Thyroid gland (tissue), 4 donors: ENCODE measurements around the gene USP2.

ENCODE experiments used
- POLR2A ChIP-seq, 2 donors: fragments of 450-650 bp; IDR thresholded peaks; one replicate each; pipeline ENCODE4 v1.6.1; 2017; ENCODE audit warnings: antibody characterized with exemption in 2 of 2, mild to moderate bottlenecking in 2 of 2, moderate library complexity in 1 of 2
- TF ChIP-seq, protein P1 (sequence below), 6 experiments: fragments of 200-600 bp in 3 of 6; fragments of 450-650 bp in 3 of 6; sonication (generic) in 3 of 6; IDR thresholded peaks; one replicate each; pipeline ENCODE4 v1.5.1; 2016 to 2019; ENCODE audit warnings: antibody characterized with exemption in 6 of 6, mild to moderate bottlenecking in 2 of 6, inconsistent platforms in 1 of 6, moderate library complexity in 1 of 6

DNA sequence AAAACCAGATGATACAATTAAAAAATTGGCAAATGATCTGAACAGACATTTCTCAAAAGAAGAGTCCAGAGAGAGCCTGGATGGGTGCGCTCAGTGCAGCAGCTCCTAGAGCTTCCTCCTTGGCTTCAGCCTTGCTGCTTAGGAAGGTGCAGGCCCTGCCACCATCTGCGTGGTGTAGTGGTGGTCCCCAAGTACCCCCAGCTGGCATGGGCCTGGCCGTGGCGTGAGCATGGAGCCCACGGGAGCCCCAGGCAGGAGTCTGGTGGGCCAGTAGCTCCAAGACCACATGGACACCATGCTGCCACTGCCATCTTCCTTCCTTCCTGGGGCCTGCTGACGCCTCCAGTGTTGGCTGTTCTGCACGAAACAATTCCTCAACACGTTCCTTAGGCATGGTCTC is 21.0 kb upstream of the USP2 start:
- TF ChIP-seq, protein P1, sequence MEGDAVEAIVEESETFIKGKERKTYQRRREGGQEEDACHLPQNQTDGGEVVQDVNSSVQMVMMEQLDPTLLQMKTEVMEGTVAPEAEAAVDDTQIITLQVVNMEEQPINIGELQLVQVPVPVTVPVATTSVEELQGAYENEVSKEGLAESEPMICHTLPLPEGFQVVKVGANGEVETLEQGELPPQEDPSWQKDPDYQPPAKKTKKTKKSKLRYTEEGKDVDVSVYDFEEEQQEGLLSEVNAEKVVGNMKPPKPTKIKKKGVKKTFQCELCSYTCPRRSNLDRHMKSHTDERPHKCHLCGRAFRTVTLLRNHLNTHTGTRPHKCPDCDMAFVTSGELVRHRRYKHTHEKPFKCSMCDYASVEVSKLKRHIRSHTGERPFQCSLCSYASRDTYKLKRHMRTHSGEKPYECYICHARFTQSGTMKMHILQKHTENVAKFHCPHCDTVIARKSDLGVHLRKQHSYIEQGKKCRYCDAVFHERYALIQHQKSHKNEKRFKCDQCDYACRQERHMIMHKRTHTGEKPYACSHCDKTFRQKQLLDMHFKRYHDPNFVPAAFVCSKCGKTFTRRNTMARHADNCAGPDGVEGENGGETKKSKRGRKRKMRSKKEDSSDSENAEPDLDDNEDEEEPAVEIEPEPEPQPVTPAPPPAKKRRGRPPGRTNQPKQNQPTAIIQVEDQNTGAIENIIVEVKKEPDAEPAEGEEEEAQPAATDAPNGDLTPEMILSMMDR (IDR thresholded peaks at IDR 0.05), result no peak
- no peak for TF ChIP-seq POLR2A (IDR thresholded peaks at IDR 0.05)
